ENCODE data around the gene KIF12.

The KIF12 gene

GRCh38 chr9:114094971-114095370, 4.1 kb downstream of the KIF12 start:
- Histone ChIP-seq H3K27me3 (peaks cover 13% of the 10 kb centered on the region; the same call in 1 of the 2 replicates), H3K4me1 (no peaks in the 10 kb centered on the region), H3K9me3 (0 out of 2 replicates have a peak, but pooled peaks cover 2% of the 10 kb centered on the region), H3K4me3 (ENCODE audit: low read depth, low read length) (no peak overlapping the region), H3K36me3 (no peaks in the 10 kb centered on the region)
- no peak for TF ChIP-seq CTCF (IDR thresholded peaks at IDR 0.05; ENCODE audit: low read depth, low read length)
- no peak for DNase-seq

GRCh38 chr9:114093761-114094505, 5.2 kb downstream of the KIF12 start:
- no peaks in the 10 kb centered on the region for H3K4me1 ChIP-seq
- TF ChIP-seq CTCF (IDR thresholded peaks at IDR 0.05; ENCODE audit: low read depth, low read length): no peak
- H3K4me3 ChIP-seq (ENCODE audit: low read depth, low read length): no peak overlapping the region
- 0 out of 2 replicates have a peak, but pooled peaks cover 2% of the 10 kb centered on the region for H3K9me3 ChIP-seq
- H3K36me3 ChIP-seq: no peaks in the 10 kb centered on the region
- DNase-seq: no peak
- peaks cover 8% of the 10 kb centered on the region; the same call in 1 of the 2 replicates for H3K27me3 ChIP-seq

GRCh38 chr9:114093031-114093471, 6.0 kb downstream of the KIF12 start:
- TF ChIP-seq CTCF (IDR thresholded peaks at IDR 0.05; ENCODE audit: low read depth, low read length): no peak

GRCh38 chr9:114092336-114092735, 6.8 kb downstream of the KIF12 start:
- Histone ChIP-seq H3K4me1 (no peaks in the 10 kb centered on the region), H3K9me3 (no peaks in the 10 kb centered on the region; the same call in 1 of the 2 replicates), H3K27me3 (no peaks in the 10 kb centered on the region), H3K4me3 (ENCODE audit: low read depth, low read length) (no peak overlapping the region), H3K36me3 (no peaks in the 10 kb centered on the region)
- no peak for DNase-seq
- no peak for TF ChIP-seq CTCF (IDR thresholded peaks at IDR 0.05; ENCODE audit: low read depth, low read length)

More at GRCh38 chr9:114093031-114093471, 6.0 kb downstream of the KIF12 start:
- Histone ChIP-seq H3K4me3 (ENCODE audit: low read depth, low read length) (no peak overlapping the region), H3K9me3 (0 out of 2 replicates have a peak, but pooled peaks cover 2% of the 10 kb centered on the region), H3K36me3 (no peaks in the 10 kb centered on the region), H3K4me1 (no peaks in the 10 kb centered on the region), H3K27me3 (peaks cover 6% of the 10 kb centered on the region; the same call in 1 of the 2 replicates)
- no peak for DNase-seq

GRCh38 chr9:114091711-114092110, 7.4 kb downstream of the KIF12 start:
- no peaks in the 10 kb centered on the region for H3K27me3 ChIP-seq
- H3K4me1 ChIP-seq: no peaks in the 10 kb centered on the region
- H3K36me3 ChIP-seq: no peaks in the 10 kb centered on the region
- H3K9me3 ChIP-seq: no peaks in the 10 kb centered on the region; the same call in 1 of the 2 replicates
- DNase-seq: no peak
- TF ChIP-seq CTCF (IDR thresholded peaks at IDR 0.05; ENCODE audit: low read depth, low read length): no peak
- no peak overlapping the region for H3K4me3 ChIP-seq (ENCODE audit: low read depth, low read length)

- no peaks in the 10 kb centered on the region for H3K36me3 ChIP-seq
Measured at GRCh38 chr9:114090798-114091197, 8.3 kb downstream of the KIF12 start.

More at GRCh38 chr9:114090798-114091197, 8.3 kb downstream of the KIF12 start:
- TF ChIP-seq CTCF (IDR thresholded peaks at IDR 0.05; ENCODE audit: low read depth, low read length): no peak
- Histone ChIP-seq H3K4me1 (no peaks in the 10 kb centered on the region), H3K9me3 (no peaks in the 10 kb centered on the region; the same call in 1 of the 2 replicates), H3K4me3 (ENCODE audit: low read depth, low read length) (no peak overlapping the region), H3K27me3 (no peaks in the 10 kb centered on the region)
- DNase-seq: no peak
